ENCODE measurements around the gene YPEL3. TPM values are rescaled to one million over a fixed set of nuclear protein-coding genes. Genes with fewer than 3 reads are reported as not detected.
"Not testable (repeated sequence)": the region's sequence is repeated elsewhere in the genome, so short reads cannot be mapped to it uniquely, and the experiment has no call there.

Gene YPEL3
- total RNA-seq, 1 donor from 2014 or later = 22.8 TPM

DNA sequence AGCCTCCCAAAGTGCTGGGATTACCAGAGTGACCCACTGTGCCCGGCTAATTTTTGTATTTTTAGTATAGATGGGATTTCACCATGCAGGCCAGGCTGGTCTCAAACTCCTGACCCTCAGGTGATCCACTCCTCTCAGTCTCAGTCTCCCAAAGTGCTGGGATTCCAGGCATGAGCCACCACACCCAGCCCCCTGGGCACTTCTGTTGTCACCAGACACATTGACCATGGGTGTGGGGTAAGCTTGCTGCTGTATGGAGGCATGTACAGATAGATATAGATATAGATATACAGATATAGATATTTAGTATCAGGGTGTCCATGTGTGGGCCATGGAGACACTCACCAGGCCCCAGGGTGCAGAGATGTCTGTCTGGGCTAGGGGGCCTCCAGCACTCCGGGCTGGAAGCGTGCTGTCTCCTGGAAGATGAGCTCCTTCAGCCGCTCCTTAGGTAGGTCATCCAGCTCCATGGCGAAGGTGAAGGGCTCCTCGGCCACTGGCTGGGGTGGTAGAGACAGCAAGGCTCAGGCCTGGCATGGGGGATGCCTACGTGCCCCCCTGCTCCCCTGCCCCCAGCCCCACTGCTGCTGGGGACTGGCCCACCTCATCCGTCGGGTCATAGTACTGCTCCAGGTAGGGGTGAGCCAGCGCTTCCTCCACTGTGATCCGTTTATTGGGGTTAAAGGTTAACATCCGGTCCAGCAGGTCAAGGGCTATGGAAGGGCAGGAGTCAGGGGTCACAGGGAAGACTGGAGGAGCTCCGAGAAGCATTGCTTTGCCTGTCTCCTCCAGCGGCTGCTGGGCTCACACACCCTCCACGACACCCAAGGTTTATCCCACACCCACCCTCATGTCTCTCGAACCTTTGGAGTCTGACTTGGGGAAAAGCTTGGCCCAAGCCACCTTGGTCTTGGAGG is 20.5 kb upstream of the YPEL3 start:
- no peak for ATAC-seq

DNA sequence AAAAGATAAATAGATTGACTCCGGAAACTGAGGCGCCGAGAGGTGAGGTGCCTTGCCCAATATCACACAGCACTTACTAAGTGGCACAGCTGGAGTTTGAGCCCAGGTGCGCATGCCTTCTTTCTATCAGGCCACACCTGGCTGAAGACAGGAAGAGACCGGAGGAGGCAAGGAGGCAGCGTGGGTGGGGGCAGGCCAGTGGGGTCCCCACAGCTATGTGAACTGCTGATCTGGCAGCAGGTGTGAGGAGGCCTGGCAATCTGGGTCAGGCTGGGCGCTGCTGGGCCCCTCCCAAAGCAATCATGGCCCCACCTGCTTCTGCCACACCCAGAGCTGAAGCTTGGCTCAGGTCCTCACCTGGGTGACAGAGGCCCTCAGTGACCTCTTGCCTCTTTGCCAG is 19.2 kb upstream of the YPEL3 start:
- ATAC-seq = peak; percentile 66

DNA sequence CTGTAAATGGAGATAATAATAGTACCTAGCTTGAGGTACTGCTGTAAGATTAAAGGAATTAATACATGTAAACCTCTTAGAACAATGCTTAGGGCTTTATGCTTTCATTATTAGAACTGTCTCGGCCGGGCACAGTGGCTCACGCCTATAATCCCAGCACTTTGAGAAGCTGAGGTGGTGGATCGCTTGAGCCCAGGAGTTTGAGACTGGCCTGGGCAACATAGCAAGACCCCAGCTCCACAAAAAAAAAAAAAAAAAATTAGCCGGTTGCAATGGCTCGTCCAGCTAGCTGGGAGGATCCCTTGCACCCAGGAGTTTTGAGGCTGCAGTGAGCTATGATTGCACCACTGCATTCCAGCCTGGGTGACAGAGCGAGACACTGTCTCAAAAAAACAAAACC is 18.8 kb upstream of the YPEL3 start:
- ATAC-seq = not testable (repeated sequence)

DNA sequence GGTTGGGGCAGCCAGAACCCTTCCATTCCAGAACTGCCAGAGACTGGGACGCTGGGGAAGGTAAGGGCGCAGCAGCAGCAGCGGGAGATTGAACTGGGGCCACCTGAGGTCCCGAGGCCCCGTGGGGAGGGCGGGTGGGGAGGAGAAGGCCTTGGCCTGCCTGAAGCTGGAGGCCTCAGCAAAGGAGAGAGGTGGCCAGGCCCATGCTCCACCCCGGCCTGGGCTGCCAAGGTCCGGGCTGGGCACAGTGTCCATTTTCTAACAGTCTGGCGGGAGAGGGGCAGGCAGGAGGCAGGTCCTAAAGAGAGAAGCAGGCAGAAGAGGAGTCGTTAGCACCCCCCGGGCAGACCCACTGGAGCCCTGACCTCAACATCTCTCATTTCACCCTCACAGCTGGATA is 18.4 kb upstream of the YPEL3 start:
- no peak for ATAC-seq

DNA sequence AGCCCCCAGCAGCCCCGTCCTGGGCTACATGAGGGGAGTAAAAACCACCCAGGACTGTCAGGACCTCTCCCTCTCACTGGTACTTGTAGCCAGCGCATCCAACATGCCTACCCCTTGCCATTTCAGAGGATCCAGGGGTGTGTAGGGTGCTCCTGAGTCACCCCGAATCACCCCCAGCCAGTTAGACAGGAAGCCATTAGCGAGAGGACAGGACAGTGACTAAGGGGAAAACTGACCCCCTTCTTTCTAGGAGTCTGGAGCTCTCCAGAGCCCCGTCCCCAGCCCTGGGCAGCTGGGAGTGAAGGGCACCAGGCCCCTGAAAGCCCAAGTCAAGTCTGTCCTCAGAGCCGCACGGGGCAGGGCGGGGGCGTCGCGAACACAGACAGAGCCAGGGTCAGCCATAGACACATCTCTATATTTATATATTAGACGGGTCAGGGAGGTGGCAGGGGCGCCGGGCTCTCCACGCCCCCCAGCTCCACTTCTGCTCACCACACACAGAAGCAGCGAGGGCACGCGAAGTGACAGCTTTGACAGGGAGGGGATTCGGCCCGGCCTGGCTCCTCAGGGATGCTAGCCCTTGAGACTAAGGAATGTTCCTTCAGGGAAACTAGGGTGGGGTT is 17.8 kb upstream of the YPEL3 start:
- peak; percentile 69 for ATAC-seq

DNA sequence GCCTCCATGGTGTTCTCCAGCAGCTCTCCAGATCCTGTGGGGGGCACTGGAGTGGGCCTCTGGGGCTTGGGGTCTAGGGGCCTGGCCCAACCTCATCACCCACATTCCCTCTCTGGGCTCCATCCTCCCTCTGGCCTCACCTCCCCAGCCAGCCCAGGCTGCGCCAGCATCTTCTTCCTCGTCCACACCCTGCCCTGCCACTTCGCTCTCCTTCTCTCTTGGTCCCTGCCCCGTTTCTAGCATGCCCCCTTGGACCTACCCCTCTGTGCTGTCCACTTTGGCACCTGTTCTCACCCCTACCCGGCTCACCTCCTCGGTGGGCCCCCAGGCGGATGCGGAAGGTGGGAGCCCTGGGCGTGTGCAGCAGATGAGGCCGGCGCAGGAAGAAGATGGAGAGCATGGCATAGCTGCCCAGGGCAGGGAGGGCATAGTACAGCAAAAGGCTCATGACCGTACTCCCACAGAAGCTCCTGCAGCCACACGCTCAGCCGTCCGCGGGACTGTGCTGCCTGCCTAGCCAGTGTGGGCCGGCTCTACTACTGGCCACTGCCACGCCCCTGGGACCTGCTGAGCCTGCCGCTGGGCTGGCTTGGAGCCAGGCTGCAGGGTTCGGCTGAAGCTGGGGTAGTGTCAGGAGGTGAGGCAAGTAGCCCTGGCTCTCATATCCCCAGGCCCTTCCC is 17.2 kb upstream of the YPEL3 start, which contains the start of gene GDPD3:
GDPD3 (minus strand) TSS at position 507 of the 680 bp plus-strand sequence; CDS start at position 448, 59 bp downstream.
- peak; percentile 75 for ATAC-seq

DNA sequence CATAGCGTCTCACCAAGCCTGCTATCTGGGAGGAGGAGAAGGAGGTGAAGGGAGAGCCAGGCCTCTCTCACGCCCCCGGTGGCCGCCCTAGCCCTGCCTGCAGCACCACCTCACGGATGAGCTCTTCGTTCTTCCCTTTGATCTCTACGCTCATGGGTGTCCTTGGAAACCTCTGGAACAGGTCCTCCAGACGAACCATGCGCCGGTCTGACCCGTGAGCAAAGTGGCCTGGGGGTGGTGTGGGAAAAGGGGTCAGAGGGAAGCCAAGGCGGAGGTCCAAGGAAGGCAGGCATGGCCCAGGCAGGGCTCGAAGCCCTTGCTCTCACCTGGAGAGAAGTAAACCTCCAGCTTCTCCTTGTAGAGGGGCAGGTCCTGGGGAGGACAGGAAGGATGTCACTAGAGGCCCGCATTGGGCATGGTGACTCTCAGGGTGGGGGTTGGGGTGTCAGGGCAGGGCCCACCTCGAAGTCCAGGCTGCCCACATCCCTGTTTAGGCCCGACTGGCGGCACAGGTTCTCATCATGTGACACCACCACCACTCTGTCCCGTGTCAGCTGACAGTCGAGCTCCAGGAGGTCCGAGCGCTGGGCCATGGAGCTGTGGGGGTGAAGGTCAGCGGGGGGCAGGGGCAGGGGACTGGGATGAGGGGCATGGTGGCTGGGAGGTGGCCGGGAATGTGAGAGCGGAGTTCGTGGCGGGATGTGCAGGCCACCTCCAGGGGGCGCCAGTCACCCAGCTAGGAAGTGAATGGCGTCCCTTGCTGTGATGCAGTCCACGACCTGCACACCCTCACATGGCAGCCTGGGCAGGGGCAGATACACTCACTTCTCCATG is 16.4 kb upstream of the YPEL3 start:
- peak; percentile 40 for ATAC-seq

DNA sequence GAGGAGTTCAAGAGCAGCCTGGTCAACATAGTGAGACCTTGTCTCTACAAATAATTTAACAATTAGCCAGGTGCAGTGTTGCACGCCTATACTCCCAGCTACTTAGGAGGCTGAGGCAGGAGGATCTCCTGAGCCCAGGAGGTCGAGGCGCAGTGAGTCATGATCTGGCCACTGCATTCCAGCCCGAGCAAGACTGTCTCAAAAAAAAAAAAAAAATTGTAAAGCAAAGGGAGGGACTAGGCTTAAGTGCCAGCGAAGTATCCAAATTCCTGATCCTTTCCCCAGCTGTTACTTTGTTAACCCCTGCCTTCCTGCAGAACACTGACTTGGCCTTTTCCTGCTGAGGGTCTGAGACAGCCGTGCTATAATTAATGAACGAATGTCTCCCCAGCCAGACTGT is 14.6 kb upstream of the YPEL3 start:
- ATAC-seq = no peak

DNA sequence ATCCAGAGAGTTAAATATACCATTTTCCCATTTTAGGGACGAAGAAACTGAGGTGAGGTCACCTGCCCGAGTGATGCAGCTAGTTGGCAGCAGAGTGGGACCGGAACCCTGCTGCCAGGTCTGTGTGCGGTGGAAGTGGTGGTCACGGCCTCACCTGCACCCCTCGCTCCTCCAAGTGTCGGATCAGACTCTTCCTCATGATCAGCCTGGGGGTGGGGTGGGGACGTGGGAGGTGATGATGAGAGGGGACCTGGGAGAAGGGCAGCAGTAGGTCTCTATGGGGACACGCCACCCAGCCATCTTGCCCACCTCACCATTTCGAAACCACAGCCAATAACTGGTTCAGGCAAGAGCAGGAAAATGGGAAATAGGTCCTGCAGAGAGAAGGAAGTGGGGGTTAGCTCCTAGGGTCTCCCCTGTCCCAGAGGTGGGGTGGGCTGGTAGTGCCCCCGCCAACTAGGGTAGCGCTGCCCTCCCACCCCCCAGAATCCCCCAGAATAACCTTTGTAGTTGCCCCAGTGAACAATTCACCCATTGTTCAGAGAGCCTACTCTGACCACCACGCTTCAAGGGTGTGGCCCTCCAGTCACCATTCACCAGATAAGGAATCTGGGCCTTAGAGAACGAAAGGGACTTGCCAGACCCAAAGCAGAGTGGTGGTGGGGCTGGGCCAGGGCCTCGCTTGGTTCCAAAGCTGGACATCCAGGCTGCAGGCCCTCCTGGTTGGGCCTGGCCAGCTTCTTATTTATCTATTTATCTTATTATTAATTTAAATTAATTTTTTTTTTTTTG is 12.2 kb upstream of the YPEL3 start:
- ATAC-seq = no peak

DNA sequence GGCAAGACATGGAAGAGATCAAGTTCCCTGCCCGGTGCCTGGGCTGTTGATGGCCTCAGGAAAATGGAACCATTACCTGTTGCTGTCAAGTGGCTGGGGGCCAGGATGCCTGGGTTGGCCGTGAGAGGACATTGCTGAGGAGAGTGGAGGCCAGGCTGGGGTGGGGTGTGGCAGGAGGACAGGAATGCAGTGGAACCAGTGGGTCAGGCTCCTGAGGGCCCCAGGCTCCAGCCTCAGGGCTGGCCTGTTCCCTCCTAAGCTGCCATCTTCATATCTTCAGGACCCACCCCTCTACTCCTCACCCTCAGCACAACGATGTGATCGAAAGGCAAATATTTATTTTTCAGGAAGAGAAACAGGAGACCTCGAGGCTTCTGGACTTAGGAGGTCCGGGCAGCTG is 8.5 kb upstream of the YPEL3 start:
- ATAC-seq = peak; percentile 84

DNA sequence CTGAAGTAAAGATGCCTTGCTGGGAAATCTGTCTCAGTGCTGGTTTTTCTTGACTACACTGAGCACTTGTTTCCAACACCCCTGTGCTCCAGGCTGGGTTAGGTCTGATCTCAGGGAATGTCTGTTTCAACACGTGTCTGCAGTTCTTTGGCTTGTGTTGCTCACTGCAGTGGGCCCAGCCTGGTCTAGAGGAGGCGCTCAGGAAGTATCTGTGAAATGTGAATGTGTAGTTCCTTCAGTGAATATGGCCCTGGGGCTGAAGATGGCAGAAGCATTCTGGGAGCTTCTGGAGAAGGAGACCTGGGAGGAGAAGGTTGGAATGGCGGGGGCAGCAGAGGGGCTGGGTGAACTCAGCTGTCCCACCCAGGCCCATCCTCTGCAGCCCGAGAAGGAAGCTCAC is 8.1 kb upstream of the YPEL3 start:
- peak; percentile 9 for ATAC-seq

DNA sequence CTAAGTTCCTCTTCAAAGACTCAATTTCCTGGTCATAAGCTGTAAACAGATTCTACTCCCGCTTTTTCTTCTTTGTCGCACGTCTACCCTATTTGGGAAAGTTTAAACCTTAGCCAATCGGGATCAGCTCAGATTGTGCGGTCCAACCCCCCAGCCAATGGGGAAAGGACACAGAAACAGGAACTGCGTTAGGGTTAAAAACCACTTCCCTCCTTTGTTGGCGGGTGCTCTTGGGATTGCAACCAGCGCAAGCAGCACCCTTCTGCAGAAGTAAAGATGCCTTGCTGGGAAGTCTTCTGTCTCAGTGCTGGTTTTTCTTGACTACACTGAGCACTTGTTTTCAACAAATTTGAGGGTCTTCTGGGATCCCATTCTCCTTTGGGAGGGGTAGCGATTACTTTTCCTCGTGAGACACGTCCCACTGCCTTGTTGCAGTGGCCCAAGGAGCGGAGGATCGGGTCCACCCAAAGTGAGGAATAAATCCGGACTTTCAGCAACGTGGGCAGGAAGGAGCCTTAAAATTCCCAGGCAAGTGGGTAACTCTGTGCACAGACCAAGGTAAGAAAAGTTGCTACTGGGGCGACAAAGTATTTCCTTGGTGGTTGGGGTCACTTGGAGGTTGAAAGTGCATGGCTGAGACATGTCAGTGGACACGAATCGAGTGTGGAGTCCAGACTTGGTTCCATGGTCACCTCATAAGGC is 1.0 kb upstream of the YPEL3 start:
- no peak for ATAC-seq

DNA sequence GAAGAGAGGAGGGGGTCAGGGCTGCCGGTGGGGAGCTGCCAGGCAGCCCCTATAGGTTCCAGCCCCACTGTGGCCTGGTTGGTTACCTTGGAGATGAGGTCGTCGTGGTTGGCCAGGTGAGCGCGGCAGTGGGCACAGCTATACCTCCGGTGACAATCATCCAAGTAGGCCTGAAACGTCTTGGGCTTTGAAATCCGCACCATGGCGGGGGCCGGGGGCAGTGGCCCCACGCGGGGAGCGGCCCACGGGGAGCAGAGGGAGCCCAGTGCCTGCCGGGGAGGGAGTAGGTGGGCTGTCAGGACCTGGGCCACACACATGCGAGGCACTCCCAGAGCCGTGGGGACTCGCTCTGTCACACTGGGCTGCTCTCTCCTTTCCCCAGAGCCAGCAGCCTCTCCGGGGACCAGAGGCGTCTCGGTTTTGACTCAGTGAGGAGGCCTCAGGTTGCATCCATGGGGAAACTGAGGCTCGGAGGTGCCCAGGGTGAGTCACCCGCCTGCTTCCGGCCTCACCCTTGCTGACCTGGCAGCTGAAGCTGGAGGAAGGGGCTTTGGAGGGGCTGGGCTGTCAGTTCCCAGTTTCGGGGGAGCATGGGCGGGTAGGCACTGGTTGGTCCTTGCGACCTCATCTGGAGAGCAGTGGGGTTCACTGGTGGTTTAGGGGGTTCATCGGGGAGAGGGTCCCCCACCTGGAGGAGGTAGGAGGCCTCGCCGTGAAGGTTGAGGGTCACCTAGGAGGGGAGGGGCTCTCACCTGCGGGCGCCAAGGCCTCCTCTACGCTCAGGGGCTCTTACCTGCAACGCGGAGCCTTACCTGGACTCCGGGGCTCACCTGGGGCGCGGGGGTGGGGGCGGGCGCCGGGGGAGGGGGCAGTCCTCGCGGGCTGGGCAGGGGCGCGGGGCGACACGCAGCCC is 591 bp downstream of the YPEL3 start:
- ATAC-seq = no peak

DNA sequence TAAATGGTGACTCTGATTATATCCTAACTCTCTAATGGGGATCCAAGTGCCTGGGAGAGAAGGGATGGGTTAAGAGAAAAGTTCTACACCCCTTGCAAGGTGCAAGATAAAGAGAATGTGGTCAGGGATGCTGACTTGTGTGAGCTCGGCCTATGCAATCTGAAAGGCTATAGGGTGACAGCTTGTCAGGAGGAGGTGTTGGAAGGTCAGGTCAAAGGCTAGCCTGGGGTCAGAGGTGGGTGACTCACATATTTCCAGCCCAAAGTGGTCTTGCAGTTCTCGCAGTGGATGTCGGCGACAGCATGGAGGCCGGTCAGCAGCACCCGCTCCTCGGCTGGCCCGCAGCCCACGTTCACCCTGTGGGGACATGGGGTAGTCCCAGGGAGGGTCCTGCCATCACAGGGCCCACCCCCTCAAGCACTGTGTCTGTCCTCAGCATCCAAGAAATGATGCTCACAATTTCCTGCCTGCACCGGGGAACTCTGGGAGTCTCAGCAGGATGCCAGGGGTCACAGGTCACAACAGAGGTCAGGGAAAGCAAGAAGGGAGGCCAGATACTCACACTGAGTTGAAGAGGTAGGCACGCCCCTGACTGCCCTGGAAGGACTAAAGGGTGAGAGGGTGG is 1.4 kb downstream of the YPEL3 start:
- no peak for ATAC-seq

DNA sequence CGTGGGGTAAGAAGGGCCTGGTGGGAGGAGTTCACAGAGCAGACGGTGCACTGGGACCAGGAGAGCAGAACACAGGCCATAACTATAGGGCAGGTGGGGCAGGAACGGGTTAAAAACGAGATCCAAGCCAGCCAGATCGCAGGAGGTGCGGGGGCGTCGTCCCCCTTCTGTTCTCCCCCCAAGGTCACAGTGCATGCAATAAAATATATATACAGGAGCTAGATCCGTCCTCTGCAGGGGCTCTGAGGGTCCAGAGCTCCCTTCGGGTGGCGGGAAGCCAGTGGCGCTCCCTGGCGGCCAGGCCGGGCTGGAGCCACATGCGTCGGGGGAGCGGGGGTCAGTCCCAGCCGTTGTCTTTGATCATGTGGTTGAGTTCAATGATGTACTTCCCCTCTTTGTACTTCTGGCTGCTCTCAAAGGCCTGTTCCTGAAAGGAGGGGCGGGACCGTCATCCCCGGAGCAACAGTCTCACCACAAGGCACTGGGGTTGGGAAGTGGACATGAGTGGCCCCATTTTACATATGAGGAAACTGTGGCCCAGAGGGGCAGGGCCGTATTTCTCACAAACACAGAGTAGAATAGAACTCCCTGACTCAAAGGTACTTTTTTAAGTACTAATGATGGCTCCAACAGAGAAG is 3.5 kb downstream of the YPEL3 start:
- peak; percentile 22 for ATAC-seq

DNA sequence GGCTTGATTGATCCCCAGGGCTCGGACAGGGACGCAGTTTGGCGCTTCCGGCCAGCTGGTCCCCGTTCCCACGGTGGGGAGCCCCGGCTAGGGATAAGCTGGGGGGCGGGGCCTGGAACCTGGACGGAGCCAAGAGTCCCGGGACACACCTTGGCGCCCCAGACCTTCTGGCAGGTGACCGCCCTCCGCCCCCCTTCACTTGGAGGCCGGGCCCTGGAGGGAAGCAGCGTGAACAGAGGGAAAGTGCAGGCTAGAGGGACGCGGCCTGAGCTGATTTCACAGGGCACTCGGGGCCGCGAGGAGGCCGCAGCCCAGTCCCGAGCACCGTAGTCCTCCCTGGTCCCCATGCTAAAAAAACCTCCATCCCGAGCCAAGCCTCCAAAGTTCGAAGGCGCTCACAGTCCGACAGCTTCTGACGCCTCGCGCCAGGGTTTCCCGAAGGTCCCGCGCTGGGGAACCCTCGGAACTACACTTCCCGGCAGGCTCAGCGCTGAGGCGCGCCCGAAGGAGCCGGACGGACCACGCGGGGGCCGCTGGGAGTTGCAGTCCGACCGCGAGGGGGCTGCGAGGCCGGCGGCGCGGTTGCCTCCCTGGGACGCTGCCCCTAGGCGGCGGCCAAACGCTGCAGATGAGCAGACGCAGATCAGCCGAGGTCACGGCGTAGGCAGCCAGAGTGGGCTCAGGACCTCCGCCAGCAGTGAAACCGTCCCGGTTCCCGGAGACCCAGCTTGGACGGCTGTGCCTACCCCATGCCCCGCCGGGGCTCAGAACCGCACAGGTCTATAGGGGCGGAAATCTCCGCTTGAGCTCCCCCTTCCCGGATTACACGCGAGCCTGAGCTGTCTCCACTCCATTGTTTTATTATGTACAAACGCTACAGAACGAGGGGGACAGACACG is 4.3 kb downstream of the YPEL3 start, which contains the start of gene TBX6:
TBX6 (minus strand) TSS at position 451 of the 899 bp plus-strand sequence. CDS start 731 bp downstream, outside the sequence.
- ATAC-seq = peak; percentile 75

DNA sequence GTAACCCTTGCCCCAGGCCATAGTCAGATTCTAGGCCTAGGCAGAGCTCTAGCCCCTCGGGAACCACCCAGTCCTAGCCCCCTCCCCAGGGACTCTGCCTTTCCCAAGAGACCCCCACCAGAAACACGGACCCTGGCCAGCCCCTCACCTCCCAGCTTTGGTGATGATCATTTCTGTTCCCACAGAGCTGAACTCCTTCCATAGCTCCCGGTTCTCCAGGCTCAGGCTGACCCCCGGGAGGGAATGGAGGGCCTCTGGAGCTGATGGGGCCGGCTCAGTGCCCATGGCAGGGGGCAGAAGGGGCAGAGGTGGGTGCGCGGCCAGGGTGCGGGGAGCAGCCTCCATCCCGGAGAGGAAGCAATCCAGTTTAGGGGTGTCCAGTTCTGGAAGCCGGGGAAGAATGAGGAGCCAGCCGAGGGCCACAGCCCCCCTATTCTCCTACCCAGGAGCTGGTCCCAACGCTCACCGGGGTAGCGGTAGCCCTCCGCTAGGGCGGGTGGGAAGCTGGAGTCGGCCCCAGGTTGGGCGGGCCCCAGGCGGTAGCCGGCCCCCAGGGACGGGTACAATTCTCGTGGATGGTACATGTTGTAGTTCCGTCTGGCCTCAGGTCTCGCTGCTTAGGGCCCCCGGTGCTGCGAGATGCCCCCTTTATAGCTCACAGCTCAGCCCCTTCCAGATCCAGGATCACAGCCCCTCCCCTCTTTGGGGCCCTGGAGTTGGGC is 5.2 kb downstream of the YPEL3 start:
- ATAC-seq = no peak
